Erythroblast (primary cell): ENCODE results near the gene PLCH1.

ENCODE experiments used
- GATA1 ChIP-seq: IDR thresholded peaks from 2 replicates; pipeline ENCODE4 v1.6.1; 2011; ENCODE audit warnings: low read depth, mild to moderate bottlenecking, control low read depth, low read length, moderate library complexity
- POLR2A ChIP-seq: IDR thresholded peaks from 2 replicates; pipeline ENCODE4 v1.6.1; 2011; ENCODE audit warnings: mild to moderate bottlenecking, low read length

DNA sequence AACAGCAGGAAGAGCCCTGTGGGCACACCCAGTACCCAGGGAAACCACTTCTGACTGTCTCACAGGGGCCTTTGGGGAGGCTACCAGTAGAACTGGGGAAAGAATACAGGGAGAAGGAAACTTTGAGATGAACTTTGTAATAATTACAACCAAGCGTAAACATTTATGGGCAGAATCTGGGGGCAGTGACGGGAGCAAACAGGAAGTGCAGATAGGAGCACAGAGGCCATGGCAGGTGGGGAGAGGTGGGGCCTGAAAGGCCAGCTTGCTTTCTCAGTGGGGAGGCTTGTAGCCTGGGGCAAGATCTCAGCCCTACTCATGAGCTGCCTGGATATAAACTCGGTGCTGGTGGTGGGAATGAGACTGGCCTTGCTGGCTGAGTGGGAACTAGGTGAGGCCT, 209.8 kb downstream of the PLCH1 start:
- TF ChIP-seq POLR2A, result no peak
- no peak for TF ChIP-seq GATA1
